Parathyroid adenoma (tissue), 2 donors: ENCODE results near the gene NANP.

Source experiments
- H2AFZ ChIP-seq: fragments of 300-600 bp; sonication (generic); one replicate; pipeline ENCODE4 v1.7.0; 2017; ENCODE audit warnings: antibody characterized with exemption, mild to moderate bottlenecking
- H3K27ac ChIP-seq: fragments of 300-600 bp; sonication (generic); one replicate; pipeline ENCODE4 v1.7.0; 2017
- H3K27me3 ChIP-seq: fragments of 300-600 bp; sonication (generic); one replicate; pipeline ENCODE4 v1.7.0; 2017; ENCODE audit warnings: low read length; ENCODE audit not compliant: control insufficient read depth, insufficient read depth
- H3K36me3 ChIP-seq: fragments of 300-600 bp; sonication (generic); one replicate; pipeline ENCODE4 v1.7.0; 2017; ENCODE audit warnings: low read length; ENCODE audit not compliant: control insufficient read depth, insufficient read depth
- H3K4me1 ChIP-seq: fragments of 300-600 bp; sonication (generic); one replicate; pipeline ENCODE4 v1.7.0; 2017; ENCODE audit warnings: control low read depth
- H3K4me2 ChIP-seq: fragments of 300-600 bp; sonication (generic); one replicate; pipeline ENCODE4 v1.7.0; 2017; ENCODE audit warnings: low read length
- H3K4me3 ChIP-seq: fragments of 300-600 bp; sonication (generic); one replicate; pipeline ENCODE4 v1.7.0; 2017; ENCODE audit warnings: low read depth, low read length
- H3K79me2 ChIP-seq: fragments of 300-600 bp; sonication (generic); one replicate; pipeline ENCODE4 v1.7.0; 2017; ENCODE audit warnings: control low read depth
- H3K9ac ChIP-seq: fragments of 300-600 bp; sonication (generic); one replicate; pipeline ENCODE4 v1.7.0; 2017; ENCODE audit warnings: mild to moderate bottlenecking
- H3K9me3 ChIP-seq: fragments of 300-600 bp; sonication (generic); one replicate; pipeline ENCODE4 v1.7.0; 2017; ENCODE audit warnings: low read length; ENCODE audit not compliant: control insufficient read depth
- TF ChIP-seq, protein P1 (sequence below): fragments of 300-600 bp; sonication (generic); IDR thresholded peaks from one replicate; pipeline ENCODE4 v1.7.0; 2017; ENCODE audit warnings: antibody characterized with exemption, mild to moderate bottlenecking
- donor health status: primary hyperparathyroidism.

The NANP gene

GRCh38 chr20:25579081-25579770 is 44.6 kb downstream of the NANP start:
- H3K79me2 ChIP-seq: peaks cover 16% of the 10 kb centered on the region
- peaks cover 1% of the 10 kb centered on the region for H3K4me1 ChIP-seq
- H3K36me3 ChIP-seq: no peaks in the 10 kb centered on the region
- no peak overlapping the region for H3K4me3 ChIP-seq
- TF ChIP-seq, protein P1, sequence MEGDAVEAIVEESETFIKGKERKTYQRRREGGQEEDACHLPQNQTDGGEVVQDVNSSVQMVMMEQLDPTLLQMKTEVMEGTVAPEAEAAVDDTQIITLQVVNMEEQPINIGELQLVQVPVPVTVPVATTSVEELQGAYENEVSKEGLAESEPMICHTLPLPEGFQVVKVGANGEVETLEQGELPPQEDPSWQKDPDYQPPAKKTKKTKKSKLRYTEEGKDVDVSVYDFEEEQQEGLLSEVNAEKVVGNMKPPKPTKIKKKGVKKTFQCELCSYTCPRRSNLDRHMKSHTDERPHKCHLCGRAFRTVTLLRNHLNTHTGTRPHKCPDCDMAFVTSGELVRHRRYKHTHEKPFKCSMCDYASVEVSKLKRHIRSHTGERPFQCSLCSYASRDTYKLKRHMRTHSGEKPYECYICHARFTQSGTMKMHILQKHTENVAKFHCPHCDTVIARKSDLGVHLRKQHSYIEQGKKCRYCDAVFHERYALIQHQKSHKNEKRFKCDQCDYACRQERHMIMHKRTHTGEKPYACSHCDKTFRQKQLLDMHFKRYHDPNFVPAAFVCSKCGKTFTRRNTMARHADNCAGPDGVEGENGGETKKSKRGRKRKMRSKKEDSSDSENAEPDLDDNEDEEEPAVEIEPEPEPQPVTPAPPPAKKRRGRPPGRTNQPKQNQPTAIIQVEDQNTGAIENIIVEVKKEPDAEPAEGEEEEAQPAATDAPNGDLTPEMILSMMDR: no peak
- H3K27ac ChIP-seq: no peak overlapping the region
- peaks cover 3% of the 10 kb centered on the region for H3K27me3 ChIP-seq
- no peak overlapping the region for H3K4me2 ChIP-seq
- no peak overlapping the region for H3K9ac ChIP-seq
- no peak overlapping the region for H2AFZ ChIP-seq
- no peaks in the 10 kb centered on the region for H3K9me3 ChIP-seq

DNA sequence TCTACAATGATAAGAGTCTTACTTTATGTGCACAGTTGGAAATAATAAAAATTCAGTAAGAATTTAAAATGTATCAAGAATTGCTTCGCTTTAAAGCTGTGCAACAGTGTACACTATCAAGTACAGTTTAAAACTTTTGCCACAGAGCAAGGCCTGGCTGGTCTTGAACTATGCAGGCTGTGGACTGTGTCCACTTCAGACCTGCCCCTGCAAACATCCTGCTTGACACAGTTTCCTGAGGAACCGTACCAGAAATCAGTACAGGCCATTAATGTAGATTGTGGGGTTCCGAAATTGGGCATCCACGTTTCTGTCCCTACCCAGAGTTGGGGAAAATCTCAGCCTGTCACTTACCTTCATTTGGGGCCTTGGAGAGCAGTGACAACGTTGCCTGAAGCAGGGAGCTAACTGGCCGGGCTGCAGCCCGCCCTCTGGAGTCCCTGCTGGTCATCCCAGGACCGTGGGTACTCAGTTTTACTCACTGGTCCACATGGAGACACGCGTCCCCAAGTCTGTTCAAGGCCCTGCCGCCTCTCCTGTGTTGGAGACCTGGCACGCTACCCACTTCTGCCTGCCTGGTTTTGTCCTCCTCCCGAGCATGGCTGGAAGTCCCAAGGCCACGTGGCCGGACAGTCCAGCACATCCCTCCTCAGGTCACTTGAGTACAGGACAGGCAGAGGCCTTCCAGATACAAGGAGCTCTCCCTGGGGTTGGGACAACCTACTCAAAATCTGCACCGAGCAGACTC is 46.9 kb downstream of the NANP start:
- TF ChIP-seq, protein P1: no peak
- Histone ChIP-seq H3K9ac (no peak overlapping the region), H3K9me3 (no peaks in the 10 kb centered on the region), H2AFZ (no peak overlapping the region), H3K79me2 (peaks cover 12% of the 10 kb centered on the region), H3K4me2 (no peak overlapping the region), H3K36me3 (no peaks in the 10 kb centered on the region), H3K27me3 (peaks cover 3% of the 10 kb centered on the region), H3K27ac (no peak overlapping the region), H3K4me3 (no peak overlapping the region), H3K4me1 (peaks cover 3% of the 10 kb centered on the region)

DNA sequence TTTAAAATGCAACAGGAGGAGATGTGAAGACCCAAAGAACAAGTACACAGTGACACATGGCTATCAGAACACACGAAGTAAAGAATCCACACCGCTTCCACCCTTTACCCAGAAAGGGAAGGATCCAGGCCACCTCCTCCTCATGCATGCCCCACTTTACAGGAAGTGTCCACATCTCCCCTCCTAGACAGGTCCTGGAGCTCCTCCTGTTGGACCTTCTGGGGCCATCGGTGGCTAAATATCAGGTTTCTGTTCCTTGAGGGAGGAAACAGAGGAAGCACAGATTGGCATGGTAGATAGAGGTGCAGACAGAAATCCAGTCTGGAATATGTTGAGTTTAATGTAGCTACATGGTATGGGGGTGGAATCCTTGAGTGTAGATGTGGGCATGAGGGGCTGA is 49.4 kb downstream of the NANP start:
- Histone ChIP-seq H3K4me1 (peaks cover 12% of the 10 kb centered on the region), H3K27ac (no peak overlapping the region)

DNA sequence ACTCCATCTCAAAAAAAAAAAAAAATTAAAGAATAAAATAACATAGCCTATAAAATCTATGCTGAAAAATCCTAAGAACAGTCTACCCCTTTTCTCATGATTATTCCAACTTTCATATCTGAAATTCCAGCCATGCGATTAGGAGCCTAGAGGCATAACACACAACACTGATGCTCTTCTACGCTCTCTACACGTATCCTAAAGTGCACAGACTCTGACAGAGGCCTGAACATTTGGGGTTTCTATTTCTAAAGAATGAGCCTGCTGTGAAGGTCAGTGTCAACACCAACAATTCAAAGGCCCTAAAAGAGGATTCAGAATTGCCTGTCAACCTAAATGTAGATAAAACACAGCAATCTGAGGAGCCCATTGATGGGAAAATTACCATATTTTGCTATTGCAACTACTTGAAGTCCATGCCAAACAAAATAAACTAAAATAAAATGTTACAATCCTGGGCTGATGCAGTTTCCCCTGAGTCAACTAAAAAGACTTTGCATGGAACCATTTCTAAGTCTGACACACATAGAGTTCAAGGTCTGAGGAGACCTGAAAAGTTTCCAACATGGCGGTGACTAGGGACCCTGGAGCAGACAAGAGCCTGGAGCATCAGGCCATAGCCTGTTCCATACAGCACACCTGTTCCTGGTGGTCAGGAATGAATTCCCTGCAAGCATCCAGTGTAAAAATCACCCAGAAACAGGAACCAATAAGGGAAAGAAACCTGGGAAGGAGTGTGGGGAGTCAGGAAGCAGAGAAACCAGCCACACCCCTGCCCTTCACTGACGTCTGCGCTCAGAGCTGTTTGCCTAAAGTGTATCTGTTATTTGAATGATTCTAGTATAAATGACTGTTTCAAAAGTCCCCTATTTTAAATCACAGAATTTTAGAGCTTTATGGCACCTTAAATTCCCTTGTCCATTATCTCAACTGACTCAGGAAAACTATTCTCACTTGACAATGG is 50.2 kb downstream of the NANP start:
- Histone ChIP-seq H3K9ac (no peak overlapping the region), H3K4me1 (peaks cover 12% of the 10 kb centered on the region), H3K9me3 (no peaks in the 10 kb centered on the region), H3K36me3 (no peaks in the 10 kb centered on the region), H2AFZ (no peak overlapping the region), H3K27ac (no peak overlapping the region), H3K4me2 (no peak overlapping the region), H3K27me3 (peaks cover 3% of the 10 kb centered on the region), H3K4me3 (no peak overlapping the region), H3K79me2 (peaks cover 21% of the 10 kb centered on the region)
- TF ChIP-seq, protein P1: no peak

More for the DNA sequence above, 49.4 kb downstream of the NANP start:
- Histone ChIP-seq H3K9me3 (no peaks in the 10 kb centered on the region), H3K36me3 (no peaks in the 10 kb centered on the region), H3K4me2 (no peak overlapping the region), H3K79me2 (peaks cover 18% of the 10 kb centered on the region), H3K27me3 (peaks cover 3% of the 10 kb centered on the region), H3K9ac (no peak overlapping the region), H2AFZ (no peak overlapping the region), H3K4me3 (no peak overlapping the region)
- TF ChIP-seq, protein P1: peak; percentile 72
